Body of pancreas (tissue), 4 donors: Measurements from ENCODE around the gene CCL2.

ENCODE experiments used
- POLR2A ChIP-seq, 3 donors: fragments of 450-650 bp; IDR thresholded peaks; one replicate each; pipeline ENCODE4 v1.6.1; 2016; ENCODE audit warnings: antibody characterized with exemption in 3 of 3, mild to moderate bottlenecking in 2 of 3
- TF ChIP-seq, protein P1 (sequence below), 7 experiments: fragments of 450-650 bp in 4 of 7; fragments of 200-600 bp in 3 of 7; sonication (generic) in 3 of 7; IDR thresholded peaks; one replicate each; pipeline ENCODE4 v1.5.1; 2016 to 2019; ENCODE audit warnings: antibody characterized with exemption in 7 of 7

DNA sequence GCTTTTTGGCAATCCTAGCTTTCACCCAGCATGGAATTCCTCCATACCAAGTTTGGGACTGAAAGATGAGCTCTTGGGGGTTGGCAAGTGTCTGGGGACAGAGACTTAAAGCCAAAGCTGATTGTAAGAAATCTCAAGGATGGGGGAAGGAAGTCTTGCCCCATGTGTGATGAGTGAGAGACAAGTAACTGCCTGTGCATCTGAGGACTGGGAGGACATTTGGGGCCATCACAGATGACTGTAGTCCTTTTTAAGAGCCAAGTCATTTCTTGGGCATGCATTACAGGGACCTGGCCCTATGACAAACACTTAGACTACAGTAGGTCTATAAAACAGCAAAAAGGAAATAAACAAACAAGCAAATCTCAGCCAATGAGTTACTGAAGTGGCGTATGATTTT is 36.3 kb upstream of the CCL2 start:
- TF ChIP-seq, protein P1, sequence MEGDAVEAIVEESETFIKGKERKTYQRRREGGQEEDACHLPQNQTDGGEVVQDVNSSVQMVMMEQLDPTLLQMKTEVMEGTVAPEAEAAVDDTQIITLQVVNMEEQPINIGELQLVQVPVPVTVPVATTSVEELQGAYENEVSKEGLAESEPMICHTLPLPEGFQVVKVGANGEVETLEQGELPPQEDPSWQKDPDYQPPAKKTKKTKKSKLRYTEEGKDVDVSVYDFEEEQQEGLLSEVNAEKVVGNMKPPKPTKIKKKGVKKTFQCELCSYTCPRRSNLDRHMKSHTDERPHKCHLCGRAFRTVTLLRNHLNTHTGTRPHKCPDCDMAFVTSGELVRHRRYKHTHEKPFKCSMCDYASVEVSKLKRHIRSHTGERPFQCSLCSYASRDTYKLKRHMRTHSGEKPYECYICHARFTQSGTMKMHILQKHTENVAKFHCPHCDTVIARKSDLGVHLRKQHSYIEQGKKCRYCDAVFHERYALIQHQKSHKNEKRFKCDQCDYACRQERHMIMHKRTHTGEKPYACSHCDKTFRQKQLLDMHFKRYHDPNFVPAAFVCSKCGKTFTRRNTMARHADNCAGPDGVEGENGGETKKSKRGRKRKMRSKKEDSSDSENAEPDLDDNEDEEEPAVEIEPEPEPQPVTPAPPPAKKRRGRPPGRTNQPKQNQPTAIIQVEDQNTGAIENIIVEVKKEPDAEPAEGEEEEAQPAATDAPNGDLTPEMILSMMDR (IDR thresholded peaks at IDR 0.05), result no peak
- TF ChIP-seq POLR2A (IDR thresholded peaks at IDR 0.05), result no peak
